Esophagus muscularis mucosa (tissue), 4 donors: ENCODE results near the gene SGK2. TPM values are rescaled to one million over a fixed set of nuclear protein-coding genes. Genes with fewer than 3 reads are reported as not detected.
A peak's percentile ranks its signal among the peaks of the same experiment; 100 is the strongest.

ENCODE experiments used
- DNase-seq: peaks from one replicate; pipeline ENCODE4 v3.0.0-alpha.2; 2017; ENCODE audit errors: extremely low spot score
- H3K27ac ChIP-seq, 4 donors: fragments of 200-600 bp; sonication (generic); replicated peaks in 1 of 4; 1 replicate in 3 of 4; 2 replicates in 1 of 4; pipeline ENCODE4 v1.5.1; 2016 to 2019; ENCODE audit warnings: mild to moderate bottlenecking in 1 of 4
- H3K27me3 ChIP-seq, 4 donors: fragments of 200-600 bp; sonication (generic); one replicate each; pipeline versions ENCODE4 v1.5.1 to v1.6.0; 2016 to 2019
- H3K36me3 ChIP-seq, 4 donors: fragments of 200-600 bp; sonication (generic); one replicate each; pipeline ENCODE4 v1.5.1; 2016 to 2019
- H3K4me1 ChIP-seq, 4 donors: fragments of 200-600 bp; sonication (generic); one replicate each; pipeline ENCODE4 v1.5.1; 2016 to 2019
- H3K4me3 ChIP-seq, 4 donors: fragments of 200-600 bp; sonication (generic); 1 replicate in 2 of 4; 2 replicates in 2 of 4; pipeline ENCODE4 v1.5.1; 2016 to 2019; ENCODE audit warnings: mild to moderate bottlenecking in 4 of 4, moderate library complexity in 1 of 4
- H3K9me3 ChIP-seq, 4 donors: fragments of 200-600 bp; sonication (generic); 1 replicate in 3 of 4; 2 replicates in 1 of 4; pipeline ENCODE4 v1.5.1; 2016 to 2019
- EP300 ChIP-seq: sonication (generic); formaldehyde crosslinking; IDR thresholded peaks from one replicate; pipeline ENCODE4 v1.6.1; 2017; ENCODE audit warnings: antibody characterized with exemption
- POLR2A ChIP-seq: fragments of 450-650 bp; IDR thresholded peaks from one replicate; pipeline ENCODE4 v1.6.1; 2017; ENCODE audit warnings: antibody characterized with exemption, moderate library complexity, mild to moderate bottlenecking, low read depth
- POLR2AphosphoS5 ChIP-seq, 2 donors: sonication (generic); formaldehyde crosslinking; IDR thresholded peaks; one replicate each; pipeline ENCODE4 v1.6.1; 2017; ENCODE audit warnings: antibody characterized with exemption in 2 of 2
- WGBS: methylation state at CpG from one replicate; pipeline ENCODE4 v1.1.5; 2018; 5-methylcytosine and 5-hydroxymethylcytosine counted together
- intact Hi-C: fragments of 100-400 bp; cut with DNase I; formaldehyde crosslinking; loops from one replicate; pipeline ENCODE4 v1.15.1; 2023
- total RNA-seq, 4 donors: library from RNA; depleted of rRNA; stranded (reverse); fragments of >200 nt; gene quantifications; one replicate each; pipeline versions ENCODE4 v1.1.0 to v1.2.1, GENCODE V29; 2016
- TF ChIP-seq, protein P1 (sequence below), 3 experiments: fragments of 200-600 bp in 2 of 3; fragments of 450-650 bp in 1 of 3; sonication (generic) in 2 of 3; IDR thresholded peaks; one replicate each; pipeline ENCODE4 v1.5.1; 2017 to 2019; ENCODE audit warnings: antibody characterized with exemption in 3 of 3, mild to moderate bottlenecking in 2 of 3, moderate library complexity in 1 of 3

SGK2 gene
- 1 to 10 TPM in 1 of 4 donors, under 1 TPM in 2, not detected in 1; 0.42 to 1.3 (median 0.66) TPM for total RNA-seq

DNA sequence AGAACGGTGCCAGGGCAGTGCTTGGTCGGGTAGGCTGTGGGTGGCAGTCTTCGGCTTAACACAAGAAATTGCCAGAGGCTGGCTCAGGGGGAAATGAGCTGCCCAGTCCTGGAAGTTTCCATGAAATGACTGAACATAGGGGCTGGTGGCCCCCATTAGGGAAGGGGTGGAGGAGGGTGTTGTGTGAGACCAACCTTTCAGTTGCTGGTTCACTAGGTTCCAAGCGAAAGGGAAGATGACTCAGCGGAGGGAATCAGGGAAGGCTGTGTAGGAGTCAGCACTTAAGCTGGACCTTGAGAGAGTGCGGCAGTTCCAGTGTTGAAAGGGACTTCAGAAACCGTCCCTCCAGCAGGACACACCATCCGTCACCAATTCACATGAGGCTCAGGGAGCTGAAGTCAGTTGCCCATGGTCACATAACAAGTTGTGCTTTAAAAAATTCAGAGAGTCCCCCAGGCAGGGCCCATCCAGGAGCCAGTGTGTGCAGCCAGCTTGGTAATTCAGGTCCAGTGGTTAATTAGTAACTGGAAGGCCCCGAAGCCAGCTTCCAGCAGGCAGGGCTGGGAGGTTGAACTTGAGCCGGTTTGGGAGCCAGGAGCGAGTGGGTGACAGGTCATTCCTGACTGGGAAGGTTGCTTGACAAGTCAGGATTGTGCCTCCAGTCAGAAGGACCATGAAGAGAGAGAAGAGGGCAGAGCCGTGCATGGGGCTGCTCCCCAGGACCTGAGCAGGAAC lies at the start of gene SGK2:
Gene SGK2, plus strand, starts transcription at position 616 of the 735 bp plus-strand sequence. CDS start 7,469 bp downstream, outside the sequence.
- no peaks in the 10 kb centered on the region for H3K4me1 ChIP-seq
- no peak within 1 kb of the TSS for H3K4me3 ChIP-seq
- H3K36me3 ChIP-seq, result no peaks in the 10 kb centered on the region
- intact Hi-C loops, result no loop called here
- H3K27me3 ChIP-seq, result no peaks in the 10 kb centered on the region
- no peak within 1 kb of the TSS for H3K27ac ChIP-seq
- no peaks in the 10 kb centered on the region for H3K9me3 ChIP-seq
- WGBS, result 78% methylated on average over 12 of the region's 12 CpGs
- no peak for DNase-seq
- TF ChIP-seq POLR2A (no peak), POLR2AphosphoS5 (IDR thresholded peaks at IDR 0.05) (no peak), EP300 (no peak)
- TF ChIP-seq, protein P1, sequence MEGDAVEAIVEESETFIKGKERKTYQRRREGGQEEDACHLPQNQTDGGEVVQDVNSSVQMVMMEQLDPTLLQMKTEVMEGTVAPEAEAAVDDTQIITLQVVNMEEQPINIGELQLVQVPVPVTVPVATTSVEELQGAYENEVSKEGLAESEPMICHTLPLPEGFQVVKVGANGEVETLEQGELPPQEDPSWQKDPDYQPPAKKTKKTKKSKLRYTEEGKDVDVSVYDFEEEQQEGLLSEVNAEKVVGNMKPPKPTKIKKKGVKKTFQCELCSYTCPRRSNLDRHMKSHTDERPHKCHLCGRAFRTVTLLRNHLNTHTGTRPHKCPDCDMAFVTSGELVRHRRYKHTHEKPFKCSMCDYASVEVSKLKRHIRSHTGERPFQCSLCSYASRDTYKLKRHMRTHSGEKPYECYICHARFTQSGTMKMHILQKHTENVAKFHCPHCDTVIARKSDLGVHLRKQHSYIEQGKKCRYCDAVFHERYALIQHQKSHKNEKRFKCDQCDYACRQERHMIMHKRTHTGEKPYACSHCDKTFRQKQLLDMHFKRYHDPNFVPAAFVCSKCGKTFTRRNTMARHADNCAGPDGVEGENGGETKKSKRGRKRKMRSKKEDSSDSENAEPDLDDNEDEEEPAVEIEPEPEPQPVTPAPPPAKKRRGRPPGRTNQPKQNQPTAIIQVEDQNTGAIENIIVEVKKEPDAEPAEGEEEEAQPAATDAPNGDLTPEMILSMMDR (IDR thresholded peaks at IDR 0.05), result no peak

DNA sequence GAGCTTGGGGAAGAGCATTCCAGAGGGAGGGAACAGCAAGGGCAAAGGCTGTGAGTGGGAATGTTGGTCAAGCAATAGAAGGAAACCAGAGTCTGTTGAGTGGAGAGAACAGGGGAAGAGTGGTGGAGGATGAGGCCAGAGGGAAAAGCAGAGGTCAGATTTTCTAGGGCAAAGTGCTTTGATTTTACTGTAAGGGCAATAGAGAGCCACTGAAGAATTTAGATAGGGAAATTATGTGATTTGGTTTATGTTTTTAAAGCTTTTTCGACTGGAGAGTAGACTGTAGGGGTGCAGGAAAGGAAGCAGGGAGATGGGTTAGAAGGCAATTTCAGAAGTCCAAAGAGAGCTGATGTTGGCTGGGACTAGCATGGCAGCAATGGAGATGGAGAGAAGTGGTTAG lies 46.9 kb upstream of the SGK2 start:
- no peaks in the 10 kb centered on the region for H3K9me3 ChIP-seq
- intact Hi-C loops, result loop anchor here (5.0 kb wide), 1 partner anchor 50 kb away; no protein-coding TSS in a partner anchor
- H3K4me1 ChIP-seq, result peaks cover 4 to 42% (median 38%) of the 10 kb centered on the region in 4 donors
- peaks cover 0 to 24% (median under 1%) of the 10 kb centered on the region in 4 donors for H3K27me3 ChIP-seq
- WGBS, result 92% methylated on average over 1 of the region's 1 CpG
- H3K27ac ChIP-seq, result no peak overlapping the region
- no peak overlapping the region for H3K4me3 ChIP-seq
- TF ChIP-seq POLR2A, result no peak
- TF ChIP-seq, protein P1 (IDR thresholded peaks at IDR 0.05), result no peak
- no peak for TF ChIP-seq POLR2AphosphoS5 (IDR thresholded peaks at IDR 0.05)
- TF ChIP-seq EP300, result no peak
- DNase-seq, result no peak
- no peaks in the 10 kb centered on the region for H3K36me3 ChIP-seq

DNA sequence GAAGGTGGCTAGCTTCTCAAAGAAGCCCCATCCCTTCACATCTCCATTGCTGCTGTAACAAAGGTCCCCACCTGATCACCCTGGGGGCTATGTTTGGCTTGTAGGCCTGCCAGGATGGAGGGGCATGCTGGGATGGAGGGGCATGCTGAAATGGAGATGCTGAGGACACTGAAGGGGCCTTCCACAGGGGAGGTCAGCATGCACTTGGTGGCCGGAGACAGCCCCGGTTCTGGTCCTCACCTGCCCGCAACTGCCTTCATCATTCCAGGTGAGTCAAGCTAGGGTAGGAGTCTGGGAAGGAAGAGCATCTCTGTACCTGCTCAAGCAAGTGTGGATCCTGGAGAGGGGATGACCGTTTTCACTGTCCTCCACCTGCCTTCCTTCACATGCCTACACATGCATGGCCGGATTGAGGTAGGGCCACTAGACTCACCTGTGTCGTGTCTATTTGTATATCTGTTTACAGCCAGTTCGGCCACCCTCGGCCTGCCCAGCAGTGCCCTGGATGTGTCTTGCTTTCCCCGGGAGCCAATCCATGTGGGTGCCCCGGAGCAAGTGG lies 45.4 kb upstream of the SGK2 start:
- Histone ChIP-seq H3K27me3 (peaks cover 0 to 8% (median 0%) of the 10 kb centered on the region in 4 donors), H3K27ac (peak overlapping the region; percentile 55 to 81 (median 78)), H3K4me3 (peak overlapping the region; percentile 60 to 72 (median 65)), H3K4me1 (peaks cover 4 to 26% (median 24%) of the 10 kb centered on the region in 4 donors), H3K36me3 (no peaks in the 10 kb centered on the region), H3K9me3 (no peaks in the 10 kb centered on the region)
- 73% methylated on average over 5 of the region's 10 CpGs for WGBS
- intact Hi-C loops, result loop anchor here (5.0 kb wide), 1 partner anchor 51 kb away; no protein-coding TSS in a partner anchor
- DNase-seq, result no peak
- TF ChIP-seq POLR2AphosphoS5 (IDR thresholded peaks at IDR 0.05), result no peak
- no peak for TF ChIP-seq POLR2A
- TF ChIP-seq, protein P1 (IDR thresholded peaks at IDR 0.05), result no peak
- no peak for TF ChIP-seq EP300

- Histone ChIP-seq H3K27me3 (peaks cover 0 to 2% (median 0%) of the 10 kb centered on the region in 4 donors), H3K27ac (peak overlapping the region; percentile 55 to 81 (median 78)), H3K4me3 (peak overlapping the region; percentile 60 to 72 (median 65)), H3K9me3 (no peaks in the 10 kb centered on the region), H3K36me3 (no peaks in the 10 kb centered on the region), H3K4me1 (peaks cover 4 to 24% (median 23%) of the 10 kb centered on the region in 4 donors)
- 38% methylated on average over 9 of the region's 39 CpGs for WGBS
- TF ChIP-seq, protein P1 (IDR thresholded peaks at IDR 0.05), result peak; percentile 7 to 26 (median 17)
- TF ChIP-seq POLR2AphosphoS5 (IDR thresholded peaks at IDR 0.05) (peak; percentile 52 to 59), POLR2A (no peak)
- intact Hi-C loops, result loop anchor here (5.0 kb wide), 1 partner anchor 52 kb away; no protein-coding TSS in a partner anchor
- peak; percentile 98 for DNase-seq
These were observed 44.7 kb upstream of the SGK2 start for GRCh38 chr20:43513931-43514647.
